Activated CD4-positive, alpha-beta T cell treated with anti-CD3 and anti-CD28 coated beads, Interleukin-2, amount 50 U/mL, for 16 hours (primary cell): ENCODE measurements around the gene PIP.
"Not testable (repeated sequence)": the region's sequence is repeated elsewhere in the genome, so short reads cannot be mapped to it uniquely, and the experiment has no call there.

Experiments used
- DNase-seq: peaks from one replicate; pipeline ENCODE4 v3.0.0-alpha.2; 2020

Gene PIP

GRCh38 chr7:143180771-143181170 is 48.9 kb downstream of the PIP start:
- DNase-seq = not testable (repeated sequence)

GRCh38 chr7:143181349-143181748 is 49.5 kb downstream of the PIP start:
- DNase-seq = no peak

- no peak for DNase-seq
Observed at GRCh38 chr7:143183024-143183423, 51.1 kb downstream of the PIP start, which contains the start of gene TAS2R39. Gene TAS2R39 (plus strand): TSS chr7:143183419. CDS start chr7:143183419, 0 bp downstream.

- DNase-seq = no peak
Observed at GRCh38 chr7:143185551-143185950, 53.7 kb downstream of the PIP start.

- DNase-seq = no peak
Observed at GRCh38 chr7:143188994-143189393, 57.1 kb downstream of the PIP start.
